ENCODE measurements around the gene ELMO3.

The ELMO3 gene

GRCh38 chr16:67162506-67163163 lies 36.3 kb upstream of the ELMO3 start:
- H3K9ac ChIP-seq = no peak overlapping the region
- no peak overlapping the region for H3K27ac ChIP-seq
- H2AFZ ChIP-seq (ENCODE audit: low read depth) = no peak overlapping the region
- TF ChIP-seq CTCF (conservative IDR thresholded peaks at IDR 0.05; ENCODE audit: low read depth, low read length) = no peak
- H4K20me1 ChIP-seq (ENCODE audit: insufficient read depth) = no peaks in the 10 kb centered on the region
- H3K27me3 ChIP-seq (ENCODE audit: insufficient read depth, low read depth) = no peaks in the 10 kb centered on the region
- no peaks in the 10 kb centered on the region for H3K36me3 ChIP-seq (ENCODE audit: insufficient read depth)
- H3K4me2 ChIP-seq = no peak overlapping the region
- H3K4me1 ChIP-seq (ENCODE audit: low read depth, poor library complexity, severe bottlenecking) = peaks cover 46% of the 10 kb centered on the region
- H3K79me2 ChIP-seq (ENCODE audit: insufficient read depth, low read depth) = no peaks in the 10 kb centered on the region
- no peak overlapping the region for H3K4me3 ChIP-seq (IDR thresholded peaks at IDR 0.05; ENCODE audit: insufficient read depth, low read depth, low read length)

GRCh38 chr16:67163164-67163998 lies 35.5 kb upstream of the ELMO3 start:
- H4K20me1 ChIP-seq (ENCODE audit: insufficient read depth) = no peaks in the 10 kb centered on the region
- no peak overlapping the region for H2AFZ ChIP-seq (ENCODE audit: low read depth)
- H3K4me3 ChIP-seq (IDR thresholded peaks at IDR 0.05; ENCODE audit: insufficient read depth, low read depth, low read length) = no peak overlapping the region
- peak overlapping the region; percentile 22; the same call in 1 of the 2 replicates for H3K4me2 ChIP-seq
- no peaks in the 10 kb centered on the region for H3K36me3 ChIP-seq (ENCODE audit: insufficient read depth)
- H3K79me2 ChIP-seq (ENCODE audit: insufficient read depth, low read depth) = no peaks in the 10 kb centered on the region
- H3K4me1 ChIP-seq (ENCODE audit: low read depth, poor library complexity, severe bottlenecking) = peaks cover 48% of the 10 kb centered on the region
- no peak overlapping the region for H3K27ac ChIP-seq
- TF ChIP-seq CTCF (conservative IDR thresholded peaks at IDR 0.05; ENCODE audit: low read depth, low read length) = no peak
- H3K9ac ChIP-seq = no peak overlapping the region
- no peaks in the 10 kb centered on the region for H3K27me3 ChIP-seq (ENCODE audit: insufficient read depth, low read depth)

- H3K4me1 ChIP-seq (ENCODE audit: low read depth, poor library complexity, severe bottlenecking) = peaks cover 48% of the 10 kb centered on the region
- H4K20me1 ChIP-seq (ENCODE audit: insufficient read depth) = no peaks in the 10 kb centered on the region
- H3K79me2 ChIP-seq (ENCODE audit: insufficient read depth, low read depth) = no peaks in the 10 kb centered on the region
- TF ChIP-seq CTCF (conservative IDR thresholded peaks at IDR 0.05; ENCODE audit: low read depth, low read length) = no peak
- no peak overlapping the region for H3K4me3 ChIP-seq (IDR thresholded peaks at IDR 0.05; ENCODE audit: insufficient read depth, low read depth, low read length)
- H3K27ac ChIP-seq = no peak overlapping the region
- H3K27me3 ChIP-seq (ENCODE audit: insufficient read depth, low read depth) = no peaks in the 10 kb centered on the region
- H3K4me2 ChIP-seq = peak overlapping the region; percentile 22
- no peak overlapping the region for H2AFZ ChIP-seq (ENCODE audit: low read depth)
- no peaks in the 10 kb centered on the region for H3K36me3 ChIP-seq (ENCODE audit: insufficient read depth)
- H3K9ac ChIP-seq = no peak overlapping the region; the same call in 1 of the 2 replicates
Observed at GRCh38 chr16:67163999-67164558, 34.9 kb upstream of the ELMO3 start.

- Histone ChIP-seq H3K36me3 (ENCODE audit: insufficient read depth) (no peaks in the 10 kb centered on the region), H3K27me3 (ENCODE audit: insufficient read depth, low read depth) (no peaks in the 10 kb centered on the region), H3K4me3 (IDR thresholded peaks at IDR 0.05; ENCODE audit: insufficient read depth, low read depth, low read length) (no peak within 1 kb of the TSS), H4K20me1 (ENCODE audit: insufficient read depth) (no peaks in the 10 kb centered on the region), H3K4me1 (ENCODE audit: low read depth, poor library complexity, severe bottlenecking) (peaks cover 53% of the 10 kb centered on the region), H2AFZ (ENCODE audit: low read depth) (peak within 1 kb of the TSS; percentile 47; the same call in 1 of the 2 replicates), H3K27ac (no peak within 1 kb of the TSS; the same call in 1 of the 2 replicates), H3K79me2 (ENCODE audit: insufficient read depth, low read depth) (no peaks in the 10 kb centered on the region), H3K9ac (peak within 1 kb of the TSS; percentile 32; the same call in 1 of the 2 replicates), H3K4me2 (peak within 1 kb of the TSS; percentile 44)
- TF ChIP-seq CTCF (conservative IDR thresholded peaks at IDR 0.05; ENCODE audit: low read depth, low read length) = no peak
Observed at GRCh38 chr16:67164599-67165061, 34.3 kb upstream of the ELMO3 start, which contains the start of gene HSF4. HSF4 (plus strand) TSS chr16:67164745; CDS start chr16:67164812, 67 bp downstream.
